ENCODE measurements around the gene COL6A5. TPM values are rescaled to one million over a fixed set of nuclear protein-coding genes. Genes with fewer than 3 reads are reported as not detected.
A peak's percentile ranks its signal among the peaks of the same experiment; 100 is the strongest.
"Not testable (repeated sequence)": the region's sequence is repeated elsewhere in the genome, so short reads cannot be mapped to it uniquely, and the experiment has no call there.

The COL6A5 gene
- 0.01 TPM for polyA plus RNA-seq (2013, experiment 1 of 2; ENCODE audit: insufficient read length)
- not detected for polyA plus RNA-seq (2013, experiment 2 of 2; ENCODE audit: insufficient read length)

- DNase-seq: no peak
These were observed at the start of gene COL6A5 for GRCh38 chr3:130345487-130346079. Gene COL6A5, plus strand, starts transcription at chr3:130345672. Its CDS starts 27,967 bp downstream, at chr3:130373639.

GRCh38 chr3:130299531-130299930 is 45.9 kb upstream of the COL6A5 start:
- DNase-seq: no peak

GRCh38 chr3:130300888-130301287 is 44.6 kb upstream of the COL6A5 start:
- no peak for DNase-seq

GRCh38 chr3:130310109-130310508 is 35.4 kb upstream of the COL6A5 start:
- no peak for DNase-seq

GRCh38 chr3:130312374-130312773 is 33.1 kb upstream of the COL6A5 start:
- no peak for DNase-seq

GRCh38 chr3:130316169-130316568 is 29.3 kb upstream of the COL6A5 start:
- DNase-seq: peak; percentile 12

- DNase-seq: no peak
These were observed 22.0 kb upstream of the COL6A5 start for GRCh38 chr3:130323503-130323902.

GRCh38 chr3:130340766-130341165 is 4.7 kb upstream of the COL6A5 start:
- no peak for DNase-seq

GRCh38 chr3:130341388-130341787 is 4.1 kb upstream of the COL6A5 start:
- DNase-seq: no peak

GRCh38 chr3:130341882-130342281 is 3.6 kb upstream of the COL6A5 start:
- no peak for DNase-seq

- DNase-seq: no peak
These were observed 2.4 kb upstream of the COL6A5 start for GRCh38 chr3:130342821-130343661.

- not testable (repeated sequence) for DNase-seq
These were observed 2.8 kb downstream of the COL6A5 start for GRCh38 chr3:130348258-130348657.

GRCh38 chr3:130354430-130354829 is 9.0 kb downstream of the COL6A5 start:
- peak; percentile 50 for DNase-seq

GRCh38 chr3:130374033-130374432 is 28.6 kb downstream of the COL6A5 start:
- no peak for DNase-seq

GRCh38 chr3:130374908-130375307 is 29.4 kb downstream of the COL6A5 start:
- no peak for DNase-seq

- no peak for DNase-seq
These were observed 32.6 kb downstream of the COL6A5 start for GRCh38 chr3:130377960-130378676.

GRCh38 chr3:130378677-130379191 is 33.3 kb downstream of the COL6A5 start:
- no peak for DNase-seq

GRCh38 chr3:130379274-130379673 is 33.8 kb downstream of the COL6A5 start:
- DNase-seq: peak; percentile 52

- no peak for DNase-seq
These were observed 34.9 kb downstream of the COL6A5 start for GRCh38 chr3:130380398-130380797.

- DNase-seq: no peak
These were observed 38.0 kb downstream of the COL6A5 start for GRCh38 chr3:130383424-130383823.

- no peak for DNase-seq
These were observed 39.1 kb downstream of the COL6A5 start for GRCh38 chr3:130384476-130385025.

GRCh38 chr3:130386604-130387263 is 41.3 kb downstream of the COL6A5 start:
- DNase-seq: peak; percentile 30
